Occipital lobe (tissue), 2 donors: ENCODE data around the gene KIF1A. TPM values are rescaled to one million over a fixed set of nuclear protein-coding genes. Genes with fewer than 3 reads are reported as not detected.

Experiments used
- DNase-seq: peaks from one replicate; lab custom pipeline; 2025; lab: John Stamatoyannopoulos, UW
- total RNA-seq: library from RNA; depleted of rRNA; stranded (reverse); fragments of >200 nt; gene quantifications from one replicate; pipeline ENCODE4 v1.2.3, GENCODE V29; 2014

Gene KIF1A
- total RNA-seq, 1 donor from 2014 or later, result 219 TPM

DNA sequence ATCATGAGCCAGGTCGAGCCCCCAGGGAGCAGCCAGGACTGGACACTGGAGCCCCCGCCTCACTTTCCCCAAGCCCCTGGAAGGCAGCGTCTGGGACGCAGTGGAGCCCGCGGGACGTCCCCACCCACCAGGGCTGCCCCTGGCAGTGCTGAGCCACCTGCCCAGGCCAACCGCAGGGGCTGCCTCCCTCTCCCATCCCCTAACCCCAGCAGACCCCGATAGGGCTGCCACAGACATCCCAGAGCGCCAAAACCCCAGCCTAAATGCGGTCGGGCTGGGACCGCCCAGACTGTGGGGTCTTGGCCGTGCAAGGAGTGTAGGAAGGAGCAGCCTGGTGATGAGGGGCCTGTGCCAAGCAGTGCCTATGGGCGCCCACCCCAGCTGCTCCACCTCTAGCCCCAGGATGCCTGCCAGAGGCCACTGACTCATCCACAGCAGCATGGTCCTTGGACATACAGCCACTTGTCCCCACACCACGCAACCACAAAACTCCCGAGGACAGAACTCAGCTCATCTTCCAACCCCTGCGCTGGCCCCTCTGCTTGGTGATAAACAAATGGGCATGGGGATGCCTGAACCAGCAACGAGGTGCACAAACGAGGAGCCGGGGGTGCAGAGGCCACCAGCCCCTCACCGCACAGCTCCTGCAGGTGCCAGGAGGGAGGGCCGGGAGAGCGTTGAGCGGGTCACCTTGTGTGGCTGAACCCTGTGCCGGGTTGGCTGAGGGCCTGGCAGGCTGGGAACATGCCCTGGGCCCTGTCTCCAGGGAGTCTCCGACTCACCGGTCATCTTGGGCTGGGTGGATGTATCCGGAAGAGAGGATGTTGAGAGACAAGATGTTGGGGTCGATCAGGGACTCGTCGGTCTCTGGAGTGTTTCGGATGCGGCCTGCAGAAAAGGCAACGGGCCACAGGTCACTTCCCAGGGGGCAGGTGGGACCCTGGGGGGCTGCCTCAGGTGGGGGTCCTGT, 83.5 kb downstream of the KIF1A start:
- no peak for DNase-seq

DNA sequence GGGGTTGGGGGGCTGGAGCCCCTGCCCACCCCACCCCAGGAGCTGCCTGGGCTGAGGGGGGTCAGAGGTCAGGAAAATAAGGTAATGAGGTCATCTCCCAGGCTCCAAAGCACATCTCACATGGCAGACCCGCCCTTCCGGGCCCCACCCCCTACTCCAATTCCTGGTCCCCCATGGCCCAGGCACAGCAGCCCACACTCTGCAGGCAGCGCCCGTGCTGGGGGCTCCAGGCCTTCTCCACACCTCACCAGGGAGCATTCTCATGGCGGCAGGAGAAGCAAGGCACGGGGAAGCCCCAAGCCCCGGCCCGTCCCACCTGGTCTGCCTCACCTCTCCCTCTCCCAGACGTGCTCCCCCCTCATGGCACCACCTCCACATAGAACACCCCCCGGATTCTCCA, 84.5 kb downstream of the KIF1A start:
- no peak for DNase-seq

DNA sequence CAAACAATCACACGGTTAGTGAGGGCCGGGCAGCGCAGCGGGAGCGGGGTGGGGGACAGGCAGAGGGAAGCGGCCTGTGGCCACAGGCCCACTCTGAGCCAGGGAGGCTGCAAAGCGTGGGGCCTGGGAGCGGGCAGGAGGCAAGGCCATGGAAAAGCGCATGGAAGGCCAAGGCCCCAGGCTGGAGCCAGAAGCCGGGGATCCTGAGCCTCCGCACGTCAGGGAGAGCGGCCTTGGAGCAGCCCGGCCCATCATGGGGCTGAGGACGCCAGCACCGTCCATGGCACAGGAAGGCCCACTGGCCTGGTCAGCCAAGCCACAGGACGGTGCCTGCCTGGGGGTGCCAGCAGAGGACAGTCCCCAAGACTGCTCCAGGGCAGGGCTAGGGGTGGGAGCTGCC, 85.3 kb downstream of the KIF1A start:
- DNase-seq, result no peak

DNA sequence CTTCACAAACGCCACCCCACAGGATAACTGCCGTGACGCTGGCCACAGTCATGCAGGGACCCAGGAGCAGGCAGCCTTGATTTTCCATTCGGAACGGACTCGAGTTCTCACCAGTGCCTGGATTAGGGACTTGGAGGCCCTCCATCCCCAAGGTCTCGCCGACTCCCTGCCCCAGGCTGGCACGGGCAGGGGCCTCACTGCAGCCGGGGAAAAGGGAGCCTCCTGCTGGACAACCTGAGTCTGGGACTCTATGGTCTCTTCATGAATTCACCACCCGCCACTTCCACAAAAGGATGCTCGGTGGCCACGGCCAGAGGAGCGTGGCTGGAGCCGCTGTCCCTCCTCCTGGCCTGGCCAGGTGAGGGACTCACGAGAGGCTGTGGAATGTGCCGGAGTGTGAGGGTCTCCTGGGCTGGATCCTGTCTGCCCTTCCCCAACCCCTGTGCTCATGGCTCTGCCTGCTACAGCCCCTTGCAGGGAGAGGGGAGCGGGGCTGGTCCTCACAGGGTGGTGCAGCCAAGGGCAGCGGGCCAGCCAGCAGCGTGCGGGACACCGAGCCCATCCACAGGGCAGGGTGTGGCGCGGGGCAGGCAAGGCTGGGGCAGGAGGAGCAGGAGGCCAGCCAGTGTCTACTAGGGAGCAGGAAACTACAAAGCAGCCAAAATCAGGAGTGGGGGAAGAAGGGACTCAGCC, 86.1 kb downstream of the KIF1A start:
- DNase-seq, result no peak

DNA sequence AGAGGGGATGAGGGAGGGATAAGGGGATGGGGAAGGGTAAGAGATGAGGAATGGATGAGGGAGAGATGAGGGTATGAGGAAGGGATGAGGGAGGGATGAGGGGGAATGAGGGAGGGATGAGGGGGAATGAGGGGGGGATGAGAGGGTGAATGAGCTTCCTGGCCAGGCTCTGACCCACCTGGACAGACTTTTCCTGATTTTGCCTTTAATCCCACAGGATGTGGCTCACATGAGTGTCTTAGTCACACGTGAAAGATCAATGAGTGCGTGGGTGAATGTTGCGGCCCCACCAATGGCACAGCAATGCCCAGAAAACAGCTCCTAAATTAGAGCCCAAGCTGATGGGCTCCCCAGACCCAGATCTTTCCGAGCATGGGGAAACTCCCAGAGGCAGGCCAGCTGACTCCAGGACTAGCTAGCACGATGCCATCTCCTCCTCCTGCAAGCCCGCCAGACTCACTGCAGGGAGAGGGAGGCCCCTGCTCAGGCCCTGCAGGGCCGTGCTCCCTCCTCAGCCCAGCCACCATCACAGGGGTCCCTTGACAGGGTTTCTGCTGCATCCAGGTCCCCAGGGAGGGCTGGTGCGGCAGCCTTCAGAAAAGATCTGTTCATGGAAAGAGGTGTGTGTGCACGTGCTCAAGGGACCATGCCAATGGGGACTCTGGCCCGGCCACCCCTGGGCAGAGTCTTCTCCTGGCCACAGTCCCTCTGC, 87.0 kb downstream of the KIF1A start:
- no peak for DNase-seq

DNA sequence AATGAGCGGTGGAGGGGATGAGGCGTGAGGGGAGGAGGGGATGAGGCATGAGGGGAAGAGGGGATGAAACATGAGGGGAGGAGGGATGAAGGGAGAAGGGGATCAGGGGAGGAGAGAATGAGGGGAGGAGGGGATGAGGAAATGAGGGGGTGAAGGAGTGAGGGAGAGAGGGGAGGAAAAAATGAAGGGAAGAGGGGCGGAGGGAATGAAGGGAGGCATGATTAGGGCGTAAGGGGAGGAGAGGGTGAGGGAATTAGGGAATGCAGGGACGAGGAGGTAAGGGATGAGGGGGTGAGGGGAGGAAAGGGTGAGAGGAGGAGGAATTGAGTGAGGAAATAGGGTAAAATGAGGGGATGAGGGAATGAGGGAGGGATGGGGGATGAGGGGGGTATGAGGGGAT, 87.8 kb downstream of the KIF1A start:
- no peak for DNase-seq

DNA sequence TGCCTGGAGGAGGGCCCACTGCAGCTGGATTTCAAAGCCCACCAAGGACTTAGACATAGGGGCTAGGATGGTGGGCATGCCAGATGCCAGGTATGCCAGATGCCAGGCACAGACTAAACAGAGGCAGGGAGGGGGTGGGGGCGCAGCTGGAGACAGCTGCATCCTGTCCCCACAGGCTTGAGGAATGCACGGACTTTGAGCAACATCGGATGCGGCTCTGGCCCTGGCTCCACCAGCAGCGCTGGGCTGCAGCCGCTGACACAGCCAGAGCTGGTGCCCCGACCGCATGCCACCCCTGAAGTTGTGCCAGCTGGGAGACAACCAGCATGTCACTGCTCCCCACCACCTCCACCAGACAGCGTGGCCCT, 88.9 kb downstream of the KIF1A start:
- no peak for DNase-seq

DNA sequence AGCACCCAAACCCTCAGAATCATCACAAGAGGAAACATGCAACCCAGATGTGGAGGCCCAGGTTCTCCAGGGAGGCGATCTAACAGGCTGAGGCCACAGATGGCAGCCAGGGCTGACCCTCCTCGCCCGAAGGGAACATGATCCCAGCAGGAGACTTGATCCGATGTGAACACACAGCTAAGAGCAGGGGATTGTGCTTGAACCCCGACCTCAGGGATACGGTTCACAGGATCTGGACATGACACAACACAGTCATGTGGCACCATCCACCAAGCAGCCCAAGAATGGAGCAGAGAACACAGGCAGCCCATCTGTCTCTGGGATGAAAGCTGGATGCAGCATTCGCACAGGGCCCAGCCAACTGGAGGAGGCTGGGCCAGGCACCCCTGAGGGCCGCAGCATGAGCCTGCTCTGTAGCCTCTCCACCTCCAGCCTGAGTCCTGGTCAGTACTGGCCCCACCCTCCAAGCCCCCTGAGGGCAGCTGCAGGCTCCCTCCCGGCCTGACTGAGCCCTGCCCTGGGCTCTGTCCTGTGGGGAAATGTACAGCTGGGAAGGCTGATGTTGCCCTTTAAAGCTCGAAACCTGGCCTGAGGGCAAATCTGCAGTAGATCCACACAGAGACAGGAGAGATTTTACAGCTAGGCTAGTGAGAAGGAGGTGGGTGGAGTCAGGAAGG, 89.4 kb downstream of the KIF1A start:
- DNase-seq, result no peak

DNA sequence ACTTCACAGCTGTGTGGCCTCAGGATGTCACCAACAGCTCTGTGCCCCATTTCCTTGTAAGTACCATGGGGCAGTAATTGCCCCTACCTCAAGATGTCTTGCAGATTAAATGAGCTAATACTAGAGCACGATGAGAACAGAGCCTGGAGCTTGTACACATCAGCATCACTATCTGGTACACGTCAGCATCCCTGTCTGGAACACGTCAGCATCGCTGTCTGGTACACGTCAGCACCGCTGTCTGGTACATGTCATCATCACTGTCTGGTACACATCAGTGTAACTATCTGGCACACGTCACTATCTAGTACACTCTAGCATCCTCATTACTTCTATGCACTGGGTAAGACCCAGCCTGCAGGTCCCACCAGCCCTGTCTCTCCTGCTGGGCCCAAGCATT, 91.2 kb downstream of the KIF1A start:
- no peak for DNase-seq

DNA sequence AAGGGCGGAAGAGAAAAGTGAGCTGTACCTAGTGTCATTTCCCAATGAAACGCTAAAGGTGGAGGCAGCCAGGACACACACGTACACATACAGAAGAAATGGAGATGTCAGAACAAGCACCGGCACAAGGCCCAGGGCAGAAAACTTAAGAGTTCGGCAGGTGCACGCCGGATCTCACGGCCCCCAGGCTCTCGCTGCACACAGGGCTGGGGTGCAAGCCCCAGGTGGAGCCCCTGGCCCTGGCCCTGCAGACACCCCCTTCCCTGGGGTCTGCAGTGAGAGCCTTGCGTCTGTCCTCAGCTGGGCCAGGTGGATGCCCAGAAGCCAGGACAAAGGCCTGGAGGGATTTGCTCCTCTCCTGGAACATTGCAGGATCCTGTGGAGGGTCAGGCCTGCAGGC, 91.7 kb downstream of the KIF1A start:
- no peak for DNase-seq

DNA sequence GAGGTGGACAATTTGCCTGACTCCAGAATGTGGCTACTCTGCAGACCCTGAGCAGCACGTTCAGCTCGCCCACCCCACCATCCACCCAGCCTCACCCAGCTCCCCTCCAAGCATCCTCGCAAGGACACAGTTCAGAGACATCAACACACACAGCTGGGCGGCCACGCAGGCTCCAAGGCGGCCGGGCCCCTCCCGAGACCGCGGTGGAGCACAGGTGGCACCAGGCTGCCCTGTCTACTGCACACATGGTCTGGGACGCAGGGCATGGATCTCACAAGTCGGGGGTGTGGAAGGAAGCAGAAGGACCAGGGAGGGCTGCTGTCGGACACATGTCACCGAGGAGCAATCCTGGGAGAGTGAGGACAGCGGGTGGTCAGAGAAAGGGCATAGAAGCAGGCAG, 92.1 kb downstream of the KIF1A start:
- no peak for DNase-seq

DNA sequence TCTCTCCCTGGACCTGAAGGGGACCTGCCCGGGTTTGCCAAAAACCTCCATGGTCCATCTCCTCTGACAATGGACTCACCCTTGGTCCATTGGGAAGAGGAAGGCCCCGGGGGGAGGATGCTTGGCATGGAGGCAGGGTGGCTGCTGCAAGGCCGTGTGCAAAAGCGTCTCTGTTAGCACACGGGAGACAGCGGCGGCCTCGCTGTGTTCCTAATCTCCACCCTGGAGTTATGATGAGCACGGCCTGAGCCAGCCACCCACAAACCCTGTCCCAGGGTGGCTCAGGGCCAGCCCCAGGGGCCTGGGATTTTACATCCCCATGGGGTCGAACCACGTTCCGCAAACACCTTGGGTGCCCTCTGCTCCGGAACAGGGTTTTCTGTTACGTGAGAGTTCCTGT, 92.6 kb downstream of the KIF1A start:
- DNase-seq, result no peak

DNA sequence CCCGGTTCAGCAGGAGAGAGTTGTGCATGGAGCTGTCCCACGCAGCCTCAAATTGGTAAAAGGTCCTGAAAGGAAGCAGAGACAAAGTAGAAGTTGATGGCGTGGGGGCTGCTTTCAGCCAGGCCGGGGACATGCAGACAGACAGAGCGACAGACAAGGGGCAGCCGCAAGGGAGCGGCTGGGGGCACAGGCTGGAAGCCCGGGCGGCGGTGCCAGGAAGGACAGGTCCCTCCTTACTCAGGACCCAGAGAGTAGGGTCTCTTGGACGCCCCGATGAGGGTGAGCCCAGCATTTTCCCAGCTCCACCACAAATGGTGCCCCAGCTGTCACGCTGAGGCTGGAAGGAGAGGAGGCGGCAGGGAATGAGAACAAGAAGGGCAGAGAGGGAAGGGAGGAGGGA, 93.1 kb downstream of the KIF1A start:
- no peak for DNase-seq

DNA sequence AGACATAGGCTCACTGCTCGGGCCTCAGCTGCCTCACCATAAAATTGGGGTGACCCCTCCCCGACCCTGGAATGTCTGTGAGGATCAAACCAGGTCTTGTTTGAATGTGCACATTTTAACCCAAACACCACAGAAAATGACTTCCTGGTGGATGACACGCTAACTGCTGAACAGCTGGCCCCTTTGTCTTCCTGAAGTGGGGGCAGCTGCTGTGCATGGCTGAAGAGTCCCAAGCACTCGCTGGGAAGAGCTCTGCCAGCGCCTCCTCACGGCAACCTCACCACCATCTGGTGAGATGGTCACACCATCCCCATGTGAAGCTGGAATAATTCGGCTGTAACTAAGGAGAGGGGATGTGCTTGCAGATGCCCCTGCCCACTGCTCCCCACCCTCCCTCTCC, 94.3 kb downstream of the KIF1A start:
- no peak for DNase-seq

DNA sequence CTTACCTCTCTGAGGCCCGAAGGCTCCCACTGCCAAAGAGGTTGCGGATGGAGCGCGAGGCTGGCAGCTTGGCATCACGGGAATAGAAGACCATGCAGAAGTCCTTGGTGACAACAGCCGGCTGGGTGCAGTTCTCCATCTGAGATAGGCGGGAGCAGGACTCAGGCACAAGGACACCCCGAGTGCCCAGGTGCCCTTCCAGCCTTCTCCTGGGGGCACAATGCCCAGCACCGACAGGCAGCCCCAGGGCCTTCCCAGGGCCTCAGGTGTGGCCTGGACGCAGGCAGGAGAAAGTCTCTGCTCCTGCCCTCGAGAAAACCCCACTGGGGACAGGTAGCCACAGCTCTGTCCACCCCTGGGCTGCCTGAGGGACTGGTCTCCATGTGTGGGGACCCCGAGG, 94.8 kb downstream of the KIF1A start:
- no peak for DNase-seq

DNA sequence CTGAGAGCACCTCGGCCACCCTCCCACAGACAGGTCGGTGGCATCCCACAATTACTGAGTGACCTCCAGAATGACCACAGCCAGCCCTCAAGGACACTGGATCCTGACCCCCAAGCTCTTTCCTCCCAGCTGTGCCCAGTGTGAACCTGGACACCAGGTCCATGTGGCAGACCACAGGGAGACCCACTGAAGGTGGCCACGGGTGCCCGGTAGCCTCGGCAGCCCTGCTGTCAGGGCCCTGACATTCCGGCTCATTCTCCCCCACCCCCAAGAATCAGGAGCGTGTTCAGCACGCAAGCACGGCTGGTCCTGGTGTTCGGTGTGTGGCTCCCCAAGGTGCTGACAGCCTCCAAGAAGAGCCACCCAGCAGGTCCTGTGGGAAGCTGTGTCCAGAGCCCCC, 95.6 kb downstream of the KIF1A start:
- no peak for DNase-seq

DNA sequence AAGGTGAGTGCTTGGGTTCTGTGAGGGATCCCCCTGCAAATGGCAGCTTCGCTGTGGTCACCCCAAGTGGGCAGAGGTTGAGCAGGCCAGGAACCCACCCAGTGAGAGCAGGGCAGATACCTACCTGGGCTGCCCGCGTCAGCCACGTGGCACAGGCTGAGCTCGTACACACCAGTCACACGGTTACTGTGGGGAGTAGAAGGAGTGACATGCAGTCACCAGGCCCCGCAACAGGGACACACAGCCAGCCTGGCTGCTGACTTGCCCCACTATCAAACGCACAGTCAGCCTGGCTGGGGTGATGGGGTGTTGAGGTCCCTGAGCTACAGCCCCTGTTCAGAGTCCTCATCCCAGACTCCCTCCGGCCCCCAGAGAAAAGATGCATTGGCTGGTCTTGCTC, 96.2 kb downstream of the KIF1A start:
- DNase-seq, result no peak

DNA sequence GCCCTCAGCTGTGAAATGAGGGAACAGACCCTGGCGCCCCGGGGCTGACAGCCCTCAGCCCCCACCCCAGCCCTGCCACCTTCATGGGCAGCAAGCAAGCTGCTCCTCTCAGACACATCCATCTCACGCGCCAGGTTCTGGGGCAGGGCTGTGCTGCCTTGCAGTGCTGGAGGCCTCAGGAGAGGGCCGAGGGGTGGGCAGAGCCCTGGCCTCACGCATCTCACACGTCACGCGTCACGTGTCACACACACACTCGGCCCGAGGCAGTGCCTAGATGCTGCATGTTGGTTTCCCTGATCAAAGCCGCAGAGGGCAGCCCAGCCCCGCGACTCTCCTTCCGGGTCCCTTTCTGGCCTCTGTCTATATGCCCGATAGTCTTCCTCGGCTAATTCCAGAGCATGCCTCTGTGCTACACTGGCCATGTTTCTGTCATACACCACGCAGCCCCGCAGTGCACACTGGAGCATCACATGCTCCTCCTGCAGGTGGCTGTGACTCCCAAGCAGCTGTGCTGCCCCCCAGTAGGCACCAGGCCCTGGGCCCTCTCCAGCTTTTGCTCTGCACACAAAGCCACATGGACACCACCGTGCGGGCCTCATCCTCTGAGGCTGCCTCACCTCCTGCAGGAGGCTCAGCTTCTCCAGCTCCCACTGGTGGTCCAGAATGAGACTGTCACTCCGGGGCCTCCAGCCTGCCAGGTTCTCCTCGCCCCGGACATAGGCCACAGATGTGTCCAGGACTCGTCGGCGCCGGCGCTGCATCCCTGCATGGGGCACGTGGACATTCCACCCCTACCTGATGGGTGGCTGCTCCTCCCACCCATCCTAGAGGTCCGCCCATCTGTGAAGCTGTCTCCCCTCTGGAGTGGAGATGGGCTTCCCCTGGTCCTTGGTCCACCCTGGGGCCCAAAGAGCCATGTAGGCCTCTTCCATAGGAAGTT, 97.0 kb downstream of the KIF1A start:
- no peak for DNase-seq

DNA sequence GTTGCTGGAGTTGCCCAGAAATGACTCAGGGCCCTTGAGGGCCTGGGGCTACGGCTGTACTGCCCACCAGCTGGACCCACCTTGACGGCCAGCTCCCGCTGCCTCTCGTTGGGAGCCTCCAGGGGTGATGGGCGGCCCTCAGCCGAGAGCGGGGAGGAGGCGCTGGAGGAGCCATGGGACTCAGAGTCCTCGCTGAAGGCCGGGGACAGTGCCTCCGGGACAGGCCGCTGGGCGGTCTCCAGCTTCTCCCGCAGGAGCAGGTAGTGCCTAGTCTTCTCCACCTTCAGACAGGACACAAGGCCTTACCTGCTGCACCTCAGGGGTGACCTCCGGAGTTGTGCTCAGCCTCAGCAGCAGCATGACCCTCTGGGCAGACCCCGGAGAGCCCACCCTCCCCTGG, 97.6 kb downstream of the KIF1A start:
- no peak for DNase-seq

DNA sequence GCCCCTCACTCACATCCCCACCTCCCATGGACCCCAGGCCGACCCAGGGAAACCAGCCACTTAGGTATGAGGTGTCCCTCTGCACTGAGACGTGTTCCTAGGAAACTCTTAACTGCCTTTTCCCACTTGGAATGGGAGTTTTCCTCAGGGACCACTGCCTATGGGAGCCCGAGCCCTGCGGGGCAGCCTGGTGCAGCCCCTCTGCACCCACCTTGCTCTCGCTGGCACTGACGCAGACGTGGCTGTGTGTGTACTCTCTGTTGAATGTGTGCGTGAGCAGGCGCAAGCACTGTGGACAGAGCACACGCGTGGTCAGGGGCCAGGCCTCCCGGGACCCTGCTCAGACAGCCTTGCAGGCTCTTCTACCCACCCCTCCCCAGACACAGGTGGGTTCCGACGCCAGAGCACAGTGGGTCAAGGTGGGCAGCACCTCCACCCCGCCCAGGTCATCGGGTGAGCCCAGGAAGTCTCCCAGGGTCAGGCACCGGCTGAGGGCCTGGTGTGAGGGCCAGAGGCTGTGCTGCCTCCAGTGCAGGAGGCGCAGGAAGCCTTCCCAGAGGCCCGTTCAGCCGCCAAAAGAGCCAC, 98.3 kb downstream of the KIF1A start:
- no peak for DNase-seq
